ENCODE measurements around the gene ZNF516.

The ZNF516 gene

DNA sequence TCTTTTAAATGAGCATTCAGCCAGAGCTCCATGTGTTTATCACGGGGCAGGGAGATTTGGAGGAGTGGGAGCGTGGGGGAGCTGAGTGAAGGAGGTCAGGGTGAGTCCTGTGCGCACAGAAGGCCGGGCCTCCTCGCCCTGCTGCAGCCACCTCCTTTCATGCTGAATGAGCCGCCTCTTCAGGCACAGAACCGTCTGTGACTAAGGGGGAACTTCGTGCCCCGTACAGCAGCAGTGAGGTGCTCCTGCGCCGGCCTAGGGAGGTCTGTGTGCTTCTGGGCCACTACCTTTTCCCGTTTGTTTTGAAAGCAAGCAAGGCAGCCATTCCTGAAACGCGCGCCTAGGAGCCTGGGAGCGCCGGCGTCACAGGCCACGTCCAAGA, 27.1 kb upstream of the ZNF516 start:
- TF ChIP-seq, protein P1, sequence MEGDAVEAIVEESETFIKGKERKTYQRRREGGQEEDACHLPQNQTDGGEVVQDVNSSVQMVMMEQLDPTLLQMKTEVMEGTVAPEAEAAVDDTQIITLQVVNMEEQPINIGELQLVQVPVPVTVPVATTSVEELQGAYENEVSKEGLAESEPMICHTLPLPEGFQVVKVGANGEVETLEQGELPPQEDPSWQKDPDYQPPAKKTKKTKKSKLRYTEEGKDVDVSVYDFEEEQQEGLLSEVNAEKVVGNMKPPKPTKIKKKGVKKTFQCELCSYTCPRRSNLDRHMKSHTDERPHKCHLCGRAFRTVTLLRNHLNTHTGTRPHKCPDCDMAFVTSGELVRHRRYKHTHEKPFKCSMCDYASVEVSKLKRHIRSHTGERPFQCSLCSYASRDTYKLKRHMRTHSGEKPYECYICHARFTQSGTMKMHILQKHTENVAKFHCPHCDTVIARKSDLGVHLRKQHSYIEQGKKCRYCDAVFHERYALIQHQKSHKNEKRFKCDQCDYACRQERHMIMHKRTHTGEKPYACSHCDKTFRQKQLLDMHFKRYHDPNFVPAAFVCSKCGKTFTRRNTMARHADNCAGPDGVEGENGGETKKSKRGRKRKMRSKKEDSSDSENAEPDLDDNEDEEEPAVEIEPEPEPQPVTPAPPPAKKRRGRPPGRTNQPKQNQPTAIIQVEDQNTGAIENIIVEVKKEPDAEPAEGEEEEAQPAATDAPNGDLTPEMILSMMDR (IDR thresholded peaks at IDR 0.05; ENCODE audit: low read depth, low read length), result no peak
- no peak overlapping the region for H3K4me3 ChIP-seq (ENCODE audit: low read depth, low read length)
- no peak for DNase-seq (ENCODE audit: low read depth, low spot score)
- in situ Hi-C loops (cut with HindIII; ENCODE audit: low sequenced_read_pairs), result no loop called here

DNA sequence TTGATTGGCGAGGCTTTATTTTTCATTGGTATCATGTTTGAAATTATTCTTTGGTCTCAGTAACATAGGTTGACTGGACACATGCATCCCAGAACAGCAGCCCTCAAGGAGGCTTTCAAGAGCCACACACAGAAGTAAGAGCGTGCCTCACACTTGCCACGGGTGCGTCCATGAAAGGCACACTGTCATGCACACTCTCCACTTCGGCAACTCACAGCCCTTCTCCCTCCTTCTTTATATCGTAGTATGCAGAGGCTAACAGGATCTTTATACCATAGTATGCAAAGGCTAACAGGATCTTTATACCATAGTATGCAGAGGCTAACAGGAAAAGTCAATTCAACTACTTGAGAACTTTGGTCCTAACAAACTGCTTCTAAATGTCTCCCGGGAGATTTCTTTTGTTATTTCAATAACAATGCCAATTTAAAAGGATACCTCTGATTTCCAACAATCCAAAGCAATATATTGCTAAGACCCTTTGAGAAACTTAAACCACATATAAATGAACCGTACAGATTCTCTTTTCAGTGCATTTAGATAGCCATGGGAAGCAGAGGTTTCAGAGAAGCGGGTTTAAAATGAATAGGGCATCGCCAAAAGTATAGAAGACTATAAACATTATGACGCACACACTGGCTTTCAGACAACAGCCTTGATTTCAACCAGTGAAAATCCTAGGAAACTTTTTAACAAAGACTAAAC, 26.5 kb upstream of the ZNF516 start:
- in situ Hi-C loops (cut with HindIII; ENCODE audit: low sequenced_read_pairs), result no loop called here
- no peak overlapping the region for H3K4me3 ChIP-seq (ENCODE audit: low read depth, low read length)
- TF ChIP-seq, protein P1 (IDR thresholded peaks at IDR 0.05; ENCODE audit: low read depth, low read length), result no peak
- no peak for DNase-seq (ENCODE audit: low read depth, low spot score)

DNA sequence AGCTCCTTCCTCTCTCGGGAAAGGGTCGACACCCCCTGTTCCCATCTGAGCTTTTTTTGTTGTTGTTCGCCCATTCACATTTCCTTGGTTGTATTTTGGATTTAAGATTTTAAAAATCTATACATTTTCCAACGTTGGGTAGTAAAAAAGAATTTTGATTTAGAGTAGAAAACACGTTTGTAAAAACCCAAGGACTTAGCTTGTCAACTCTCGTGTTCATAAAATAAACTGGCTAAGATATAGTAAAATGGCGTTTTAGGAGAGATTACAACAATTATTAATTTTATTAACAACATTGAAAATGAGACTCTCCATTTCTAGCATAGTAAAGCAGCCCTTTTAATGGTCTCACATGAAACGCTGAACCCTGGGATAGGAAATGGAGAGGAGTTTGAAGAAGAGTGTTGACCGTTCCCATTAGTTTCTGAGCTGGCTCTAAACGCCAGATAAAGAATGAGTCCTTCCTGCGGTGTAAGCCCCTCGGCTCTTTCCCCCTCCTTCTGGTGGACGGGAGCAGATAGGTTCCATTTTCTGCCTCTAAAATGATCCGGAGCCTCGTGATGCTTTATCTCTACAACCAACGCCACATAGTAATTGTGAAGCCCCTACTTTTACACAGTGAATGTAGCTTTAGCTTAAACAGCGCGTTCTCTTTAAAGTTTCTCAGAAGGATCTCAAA, 24.0 kb upstream of the ZNF516 start:
- in situ Hi-C loops (cut with HindIII; ENCODE audit: low sequenced_read_pairs), result no loop called here
- peak; percentile 35 for DNase-seq (ENCODE audit: low read depth, low spot score)
- H3K4me3 ChIP-seq (ENCODE audit: low read depth, low read length), result peak overlapping the region; percentile 39
- TF ChIP-seq, protein P1 (IDR thresholded peaks at IDR 0.05; ENCODE audit: low read depth, low read length), result no peak

DNA sequence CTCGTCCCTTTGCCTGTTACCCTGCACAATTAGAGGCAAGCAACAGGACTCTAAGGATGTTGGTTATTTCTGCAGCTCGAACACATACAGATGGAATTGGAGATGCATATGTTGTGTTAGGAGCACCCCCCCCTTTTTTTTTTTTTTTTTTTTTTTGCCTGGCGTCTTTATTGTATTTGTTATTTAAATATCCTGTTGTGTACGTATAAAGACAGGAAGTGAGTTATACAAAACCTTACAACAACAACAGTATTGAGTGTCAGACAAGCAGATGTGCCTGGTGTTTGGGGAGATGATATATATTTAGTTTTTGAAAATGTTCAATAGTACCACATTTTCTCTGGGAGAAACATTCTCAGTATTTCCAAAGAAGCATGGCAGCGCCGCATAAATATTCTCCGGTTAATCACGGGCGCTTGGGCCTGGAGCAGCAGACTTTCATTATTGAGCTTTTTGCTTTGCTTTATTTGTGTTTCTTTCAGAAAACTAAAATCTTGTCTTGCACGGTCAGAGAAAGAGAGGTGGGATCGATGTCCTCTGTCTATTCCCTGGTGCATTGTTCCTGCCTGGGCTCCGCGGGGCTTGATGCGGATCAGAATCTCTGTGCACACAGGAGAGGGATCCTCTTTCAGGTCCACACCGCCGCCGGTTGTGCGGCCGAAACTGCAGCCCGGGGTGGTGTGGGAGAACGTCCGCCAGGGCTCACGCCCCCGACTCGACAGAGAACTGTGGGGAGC, 23.2 kb upstream of the ZNF516 start:
- DNase-seq (ENCODE audit: low read depth, low spot score), result peak; percentile 54
- TF ChIP-seq, protein P1 (IDR thresholded peaks at IDR 0.05; ENCODE audit: low read depth, low read length), result no peak
- in situ Hi-C loops (cut with HindIII; ENCODE audit: low sequenced_read_pairs), result no loop called here

DNA sequence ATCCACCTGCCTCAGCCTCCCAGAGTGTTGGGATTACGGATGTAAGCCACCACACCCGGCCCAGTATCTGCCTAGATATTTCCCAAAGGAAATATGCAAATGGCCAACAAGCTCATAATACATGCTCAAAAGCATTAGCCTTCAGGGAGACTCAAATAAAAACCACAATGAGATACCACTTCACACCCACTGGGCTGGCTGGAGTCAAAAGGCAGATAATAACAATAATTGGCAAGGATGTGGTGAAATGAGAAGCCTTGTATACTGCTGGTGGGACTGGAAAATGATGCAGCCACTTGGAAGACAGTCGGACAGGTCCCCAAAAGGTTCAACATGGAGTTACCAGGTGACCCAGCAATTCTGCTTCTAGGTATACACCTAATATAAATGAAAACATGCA, 20.5 kb upstream of the ZNF516 start:
- in situ Hi-C loops (cut with HindIII; ENCODE audit: low sequenced_read_pairs), result no loop called here
- DNase-seq (ENCODE audit: low read depth, low spot score), result no peak
- TF ChIP-seq, protein P1 (IDR thresholded peaks at IDR 0.05; ENCODE audit: low read depth, low read length), result no peak
- H3K4me3 ChIP-seq (ENCODE audit: low read depth, low read length), result no peak overlapping the region

More for the DNA sequence above, 23.2 kb upstream of the ZNF516 start:
- peak overlapping the region; percentile 39 for H3K4me3 ChIP-seq (ENCODE audit: low read depth, low read length)

DNA sequence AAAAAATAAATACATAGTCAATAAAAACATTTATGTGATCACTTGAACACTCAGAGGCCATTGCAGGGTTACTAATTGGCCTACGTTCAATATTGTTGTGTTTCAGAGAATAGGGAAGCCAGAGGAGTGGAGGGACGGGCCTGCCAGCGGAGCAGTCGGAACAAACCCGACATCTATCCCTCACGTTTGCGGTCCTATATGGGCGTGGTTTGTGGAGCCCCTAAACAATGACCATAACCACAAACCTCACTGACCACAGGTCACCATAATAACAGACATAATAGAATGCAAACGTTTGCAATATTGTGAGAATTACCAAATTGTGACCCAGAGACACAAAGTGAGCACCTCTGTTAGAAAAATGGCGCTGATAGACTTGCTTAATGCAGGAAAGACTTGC, 19.5 kb upstream of the ZNF516 start:
- DNase-seq (ENCODE audit: low read depth, low spot score), result no peak
- TF ChIP-seq, protein P1 (IDR thresholded peaks at IDR 0.05; ENCODE audit: low read depth, low read length), result no peak
- no peak overlapping the region for H3K4me3 ChIP-seq (ENCODE audit: low read depth, low read length)
- in situ Hi-C loops (cut with HindIII; ENCODE audit: low sequenced_read_pairs), result no loop called here
